Caco-2 (cell line): ENCODE data around the gene INO80D. TPM values are rescaled to one million over a fixed set of nuclear protein-coding genes. Genes with fewer than 3 reads are reported as not detected.

Source experiments
- BruUV-seq: library from RNA; stranded (reverse); fragments of 400-500 nt; replicated peaks from 2 replicates; lab custom pipeline; 2021; lab: Mats Ljungman, UMichigan
- CTCF ChIA-PET: fragments of 300-600 bp; sonication (Branson Sonifier 250); formaldehyde crosslinking; loops from one replicate; lab custom pipeline; 2022; ENCODE audit warnings: antibody characterized with exemption; lab: Charles Lee
- POLR2A ChIA-PET: fragments of 300-600 bp; sonication (Branson Sonifier 250); formaldehyde crosslinking; loops from one replicate; lab custom pipeline; 2022; ENCODE audit warnings: antibody characterized with exemption; lab: Charles Lee
- DNase-seq, 2 experiments: peaks; one replicate each; pipeline versions ENCODE4 v3.0.0 to v3.0.0-alpha.2; 2020 to 2022
- H3K27me3 ChIP-seq: replicated peaks from 2 replicates; pipeline ENCODE4 v1.6.0; 2011; ENCODE audit warnings: low read length; ENCODE audit not compliant: control insufficient read depth, insufficient read depth
- H3K36me3 ChIP-seq: 2 replicates; pipeline ENCODE4 v1.5.1; 2011; ENCODE audit warnings: low read length; ENCODE audit not compliant: control insufficient read depth, insufficient read depth
- H3K4me1 ChIP-seq: fragments of 250-450 bp; sonication (Bioruptor Pico); 2 replicates; pipeline ENCODE4 v1.5.1; 2020; ENCODE audit warnings: mild to moderate bottlenecking
- H3K4me3 ChIP-seq: 2 replicates; pipeline ENCODE4 v1.5.1; 2011; ENCODE audit warnings: low read depth, mild to moderate bottlenecking, control low read depth, low read length
- H3K9me3 ChIP-seq: fragments of 250-450 bp; sonication (Bioruptor Pico); 2 replicates; pipeline ENCODE4 v1.5.1; 2020; ENCODE audit warnings: mild to moderate bottlenecking, moderate library complexity
- H3K27ac Mint-ChIP-seq: one replicate; pipeline ENCODE4 v1.8.0; 2022; ENCODE audit warnings: mixed read lengths; ENCODE audit not compliant: unreplicated experiment
- H3K27me3 Mint-ChIP-seq: one replicate; pipeline ENCODE4 v1.8.0; 2022; ENCODE audit warnings: mixed read lengths; ENCODE audit not compliant: insufficient read depth, unreplicated experiment
- H3K36me3 Mint-ChIP-seq: one replicate; pipeline ENCODE4 v1.8.0; 2022; ENCODE audit warnings: mild to moderate bottlenecking, mixed read lengths; ENCODE audit not compliant: insufficient read depth, unreplicated experiment
- H3K4me1 Mint-ChIP-seq: one replicate; pipeline ENCODE4 v1.8.0; 2022; ENCODE audit warnings: low read depth, mixed read lengths; ENCODE audit not compliant: unreplicated experiment
- H3K4me3 Mint-ChIP-seq: one replicate; pipeline ENCODE4 v1.8.0; 2022; ENCODE audit warnings: mild to moderate bottlenecking, moderate library complexity, mixed read lengths; ENCODE audit not compliant: unreplicated experiment
- H3K9me3 Mint-ChIP-seq: one replicate; pipeline ENCODE4 v1.8.0; 2022; ENCODE audit warnings: mixed read lengths; ENCODE audit not compliant: unreplicated experiment
- intact Hi-C: fragments of 100-400 bp; cut with micrococcal nuclease; formaldehyde crosslinking; loops from one replicate; pipeline ENCODE4 v1.10.0; 2022; ENCODE audit not compliant: unreplicated experiment
- total RNA-seq: library from RNA; stranded (reverse); gene quantifications from 2 replicates; pipeline ENCODE4 v1.2.3, GENCODE V29; 2022
- TF ChIP-seq, protein P1 (sequence below), 2 experiments: fragments of 200-600 bp in 1 of 2; IDR thresholded peaks; 1 replicate in 1 of 2; 2 replicates in 1 of 2; pipeline versions ENCODE4 v1.5.1 to v1.8.0; 2011 to 2022; ENCODE audit warnings: antibody characterized with exemption in 1 of 2, control low read depth in 1 of 2, inconsistent platforms in 1 of 2, low read depth in 1 of 2, low read length in 1 of 2, mild to moderate bottlenecking in 1 of 2, moderate library complexity in 1 of 2; ENCODE audit not compliant: insufficient read depth in 1 of 2, severe bottlenecking in 1 of 2, unreplicated experiment in 1 of 2

INO80D gene
- total RNA-seq, 1 experiment from 2014 or later = 19.8 TPM

DNA sequence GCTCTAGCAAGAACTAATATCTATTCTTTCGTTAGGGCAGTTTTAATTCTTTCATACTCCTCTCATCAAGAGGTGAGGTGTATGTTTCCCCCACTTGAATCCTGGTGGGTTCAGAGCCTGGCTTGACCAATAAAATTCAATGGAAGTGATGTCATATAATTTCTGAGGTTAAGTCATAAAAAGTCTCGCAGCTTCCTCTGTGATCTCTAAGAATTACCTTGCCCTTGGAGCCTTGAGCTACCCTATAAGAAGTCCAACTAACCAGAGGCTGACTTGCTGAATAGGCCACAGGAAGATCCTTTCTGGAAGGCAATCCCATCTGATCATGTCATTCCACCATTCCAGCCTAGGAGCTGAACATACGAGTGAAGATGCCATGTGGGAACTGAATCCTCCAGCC is 26.1 kb upstream of the INO80D start:
- BruUV-seq = no TSS peak
- Histone ChIP-seq H3K9me3 (no peaks in the 10 kb centered on the region), H3K4me1 (peaks cover 9% of the 10 kb centered on the region), H3K4me3 (no peak overlapping the region), H3K36me3 (no peaks in the 10 kb centered on the region), H3K27me3 (no peaks in the 10 kb centered on the region)
- H3K4me1 Mint-ChIP-seq = peaks cover 10% of the 10 kb centered on the region
- no peak for DNase-seq
- CTCF ChIA-PET = no interaction called here
- POLR2A ChIA-PET = no interaction called here
- no peak overlapping the region for H3K27ac Mint-ChIP-seq
- H3K27me3 Mint-ChIP-seq = no peaks in the 10 kb centered on the region
- H3K4me3 Mint-ChIP-seq = no peak overlapping the region
- no peaks in the 10 kb centered on the region for H3K9me3 Mint-ChIP-seq
- H3K36me3 Mint-ChIP-seq = peaks cover 16% of the 10 kb centered on the region
- intact Hi-C loops = no loop called here
- TF ChIP-seq, protein P1, sequence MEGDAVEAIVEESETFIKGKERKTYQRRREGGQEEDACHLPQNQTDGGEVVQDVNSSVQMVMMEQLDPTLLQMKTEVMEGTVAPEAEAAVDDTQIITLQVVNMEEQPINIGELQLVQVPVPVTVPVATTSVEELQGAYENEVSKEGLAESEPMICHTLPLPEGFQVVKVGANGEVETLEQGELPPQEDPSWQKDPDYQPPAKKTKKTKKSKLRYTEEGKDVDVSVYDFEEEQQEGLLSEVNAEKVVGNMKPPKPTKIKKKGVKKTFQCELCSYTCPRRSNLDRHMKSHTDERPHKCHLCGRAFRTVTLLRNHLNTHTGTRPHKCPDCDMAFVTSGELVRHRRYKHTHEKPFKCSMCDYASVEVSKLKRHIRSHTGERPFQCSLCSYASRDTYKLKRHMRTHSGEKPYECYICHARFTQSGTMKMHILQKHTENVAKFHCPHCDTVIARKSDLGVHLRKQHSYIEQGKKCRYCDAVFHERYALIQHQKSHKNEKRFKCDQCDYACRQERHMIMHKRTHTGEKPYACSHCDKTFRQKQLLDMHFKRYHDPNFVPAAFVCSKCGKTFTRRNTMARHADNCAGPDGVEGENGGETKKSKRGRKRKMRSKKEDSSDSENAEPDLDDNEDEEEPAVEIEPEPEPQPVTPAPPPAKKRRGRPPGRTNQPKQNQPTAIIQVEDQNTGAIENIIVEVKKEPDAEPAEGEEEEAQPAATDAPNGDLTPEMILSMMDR (IDR thresholded peaks at IDR 0.05; ENCODE audit: insufficient read depth in 1 of 2, low read depth in 1 of 2, low read length in 1 of 2, severe bottlenecking in 1 of 2, unreplicated experiment in 1 of 2) = no peak

DNA sequence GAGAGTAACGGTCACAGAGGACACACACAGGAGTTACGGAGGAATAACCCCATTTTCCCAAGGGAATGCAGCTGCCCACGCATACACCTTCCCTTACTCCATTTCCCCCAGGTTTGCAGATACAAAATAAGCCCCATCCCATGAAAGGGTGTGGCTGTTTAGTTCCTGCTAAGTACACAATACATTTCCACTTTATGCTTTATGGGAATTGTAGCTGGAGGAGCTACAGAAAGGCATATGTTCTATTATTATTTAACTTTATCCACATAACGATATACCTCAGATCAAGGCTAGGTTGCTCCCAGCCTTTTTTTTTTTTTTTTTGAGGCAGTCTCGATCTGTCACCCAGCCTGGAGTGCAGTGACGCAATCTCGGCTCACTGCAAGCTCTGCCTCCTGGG is 22.7 kb upstream of the INO80D start:
- no peaks in the 10 kb centered on the region for H3K36me3 ChIP-seq
- H3K36me3 Mint-ChIP-seq = no peaks in the 10 kb centered on the region
- no peaks in the 10 kb centered on the region for H3K4me1 Mint-ChIP-seq
- no peak for DNase-seq
- ChIA-PET POLR2A (interaction anchor here (0.6 kb wide), 1 partner anchor 110 kb away, joined by 4 read pairs; no protein-coding TSS in a partner anchor), CTCF (no interaction called here)
- H3K9me3 ChIP-seq = no peaks in the 10 kb centered on the region
- no peak overlapping the region for H3K4me3 Mint-ChIP-seq
- no peak overlapping the region for H3K4me3 ChIP-seq
- intact Hi-C loops = no loop called here
- H3K27ac Mint-ChIP-seq = no peak overlapping the region
- H3K4me1 ChIP-seq = no peaks in the 10 kb centered on the region
- TF ChIP-seq, protein P1 (IDR thresholded peaks at IDR 0.05; ENCODE audit: insufficient read depth in 1 of 2, low read depth in 1 of 2, low read length in 1 of 2, severe bottlenecking in 1 of 2, unreplicated experiment in 1 of 2) = no peak
- no peaks in the 10 kb centered on the region for H3K9me3 Mint-ChIP-seq
- BruUV-seq = no TSS peak
- no peaks in the 10 kb centered on the region for H3K27me3 Mint-ChIP-seq
- no peaks in the 10 kb centered on the region for H3K27me3 ChIP-seq

DNA sequence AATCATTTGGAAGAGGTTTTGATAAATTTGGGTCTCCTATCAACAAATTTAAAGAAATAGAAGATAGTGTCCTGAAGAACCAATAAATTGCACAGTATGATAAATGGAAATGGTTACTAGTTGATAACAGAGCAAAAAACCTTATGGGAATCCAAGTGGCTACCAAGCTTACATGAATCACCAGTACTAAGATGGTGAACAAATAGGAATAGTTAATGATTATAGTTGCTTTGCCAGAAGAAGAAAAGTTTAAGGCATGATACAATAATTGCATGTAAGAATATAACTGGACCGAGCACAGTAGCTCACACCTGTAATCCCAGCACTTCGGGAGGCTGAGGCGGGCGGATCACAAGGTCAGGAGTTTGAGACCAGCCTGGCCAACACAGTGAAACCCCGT is 19.6 kb upstream of the INO80D start:
- Histone ChIP-seq H3K4me3 (no peak overlapping the region), H3K36me3 (no peaks in the 10 kb centered on the region), H3K4me1 (no peaks in the 10 kb centered on the region), H3K9me3 (no peaks in the 10 kb centered on the region), H3K27me3 (no peaks in the 10 kb centered on the region)
- ChIA-PET POLR2A (no interaction called here), CTCF (no interaction called here)
- H3K27ac Mint-ChIP-seq = no peak overlapping the region
- no peaks in the 10 kb centered on the region for H3K9me3 Mint-ChIP-seq
- intact Hi-C loops = no loop called here
- BruUV-seq = no TSS peak
- H3K27me3 Mint-ChIP-seq = no peaks in the 10 kb centered on the region
- H3K4me1 Mint-ChIP-seq = no peaks in the 10 kb centered on the region
- no peak overlapping the region for H3K4me3 Mint-ChIP-seq
- TF ChIP-seq, protein P1 (IDR thresholded peaks at IDR 0.05; ENCODE audit: insufficient read depth in 1 of 2, low read depth in 1 of 2, low read length in 1 of 2, severe bottlenecking in 1 of 2, unreplicated experiment in 1 of 2) = no peak
- DNase-seq = no peak
- no peaks in the 10 kb centered on the region for H3K36me3 Mint-ChIP-seq
